Measurements from ENCODE around the gene CD300LB.

DNA sequence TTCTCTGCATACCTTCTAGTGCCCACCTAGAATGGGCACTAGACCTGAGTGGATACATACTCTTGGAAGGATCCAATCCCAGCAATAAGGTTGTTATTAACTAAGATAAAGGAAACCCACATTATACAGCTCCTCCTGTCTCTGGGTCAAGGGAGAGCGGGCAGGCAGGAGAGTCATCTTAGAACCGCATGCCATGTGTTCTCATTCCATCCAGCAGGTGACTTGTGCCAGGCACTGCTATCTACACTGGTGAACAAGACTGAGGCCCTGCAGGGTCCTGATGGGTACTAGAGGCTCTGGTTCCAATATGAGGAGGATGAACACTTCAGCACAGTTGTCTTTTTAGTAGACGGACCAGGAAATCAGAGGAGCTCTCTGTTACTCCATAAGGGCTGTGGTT lies 41.9 kb upstream of the CD300LB start:
- TF ChIP-seq EZH2 (IDR thresholded peaks at IDR 0.05; ENCODE audit: borderline replicate concordance, control insufficient read depth, low read depth, low read length) = no peak
- TF ChIP-seq RAD21 (IDR thresholded peaks at IDR 0.05; ENCODE audit: insufficient read depth, low read depth, low read length) = no peak
- TF ChIP-seq, protein P1, sequence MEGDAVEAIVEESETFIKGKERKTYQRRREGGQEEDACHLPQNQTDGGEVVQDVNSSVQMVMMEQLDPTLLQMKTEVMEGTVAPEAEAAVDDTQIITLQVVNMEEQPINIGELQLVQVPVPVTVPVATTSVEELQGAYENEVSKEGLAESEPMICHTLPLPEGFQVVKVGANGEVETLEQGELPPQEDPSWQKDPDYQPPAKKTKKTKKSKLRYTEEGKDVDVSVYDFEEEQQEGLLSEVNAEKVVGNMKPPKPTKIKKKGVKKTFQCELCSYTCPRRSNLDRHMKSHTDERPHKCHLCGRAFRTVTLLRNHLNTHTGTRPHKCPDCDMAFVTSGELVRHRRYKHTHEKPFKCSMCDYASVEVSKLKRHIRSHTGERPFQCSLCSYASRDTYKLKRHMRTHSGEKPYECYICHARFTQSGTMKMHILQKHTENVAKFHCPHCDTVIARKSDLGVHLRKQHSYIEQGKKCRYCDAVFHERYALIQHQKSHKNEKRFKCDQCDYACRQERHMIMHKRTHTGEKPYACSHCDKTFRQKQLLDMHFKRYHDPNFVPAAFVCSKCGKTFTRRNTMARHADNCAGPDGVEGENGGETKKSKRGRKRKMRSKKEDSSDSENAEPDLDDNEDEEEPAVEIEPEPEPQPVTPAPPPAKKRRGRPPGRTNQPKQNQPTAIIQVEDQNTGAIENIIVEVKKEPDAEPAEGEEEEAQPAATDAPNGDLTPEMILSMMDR (IDR thresholded peaks at IDR 0.05 in 2 of 3, conservative IDR thresholded peaks at IDR 0.05 in 1 of 3; ENCODE audit: control insufficient read depth in 2 of 3, extremely low read depth in 1 of 3, insufficient read depth in 1 of 3, low read depth in 3 of 3, low read length in 3 of 3) = no peak
- TF ChIP-seq, protein P2, sequence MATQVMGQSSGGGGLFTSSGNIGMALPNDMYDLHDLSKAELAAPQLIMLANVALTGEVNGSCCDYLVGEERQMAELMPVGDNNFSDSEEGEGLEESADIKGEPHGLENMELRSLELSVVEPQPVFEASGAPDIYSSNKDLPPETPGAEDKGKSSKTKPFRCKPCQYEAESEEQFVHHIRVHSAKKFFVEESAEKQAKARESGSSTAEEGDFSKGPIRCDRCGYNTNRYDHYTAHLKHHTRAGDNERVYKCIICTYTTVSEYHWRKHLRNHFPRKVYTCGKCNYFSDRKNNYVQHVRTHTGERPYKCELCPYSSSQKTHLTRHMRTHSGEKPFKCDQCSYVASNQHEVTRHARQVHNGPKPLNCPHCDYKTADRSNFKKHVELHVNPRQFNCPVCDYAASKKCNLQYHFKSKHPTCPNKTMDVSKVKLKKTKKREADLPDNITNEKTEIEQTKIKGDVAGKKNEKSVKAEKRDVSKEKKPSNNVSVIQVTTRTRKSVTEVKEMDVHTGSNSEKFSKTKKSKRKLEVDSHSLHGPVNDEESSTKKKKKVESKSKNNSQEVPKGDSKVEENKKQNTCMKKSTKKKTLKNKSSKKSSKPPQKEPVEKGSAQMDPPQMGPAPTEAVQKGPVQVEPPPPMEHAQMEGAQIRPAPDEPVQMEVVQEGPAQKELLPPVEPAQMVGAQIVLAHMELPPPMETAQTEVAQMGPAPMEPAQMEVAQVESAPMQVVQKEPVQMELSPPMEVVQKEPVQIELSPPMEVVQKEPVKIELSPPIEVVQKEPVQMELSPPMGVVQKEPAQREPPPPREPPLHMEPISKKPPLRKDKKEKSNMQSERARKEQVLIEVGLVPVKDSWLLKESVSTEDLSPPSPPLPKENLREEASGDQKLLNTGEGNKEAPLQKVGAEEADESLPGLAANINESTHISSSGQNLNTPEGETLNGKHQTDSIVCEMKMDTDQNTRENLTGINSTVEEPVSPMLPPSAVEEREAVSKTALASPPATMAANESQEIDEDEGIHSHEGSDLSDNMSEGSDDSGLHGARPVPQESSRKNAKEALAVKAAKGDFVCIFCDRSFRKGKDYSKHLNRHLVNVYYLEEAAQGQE (IDR thresholded peaks at IDR 0.05; ENCODE audit: low read depth, low read length) = no peak
- TF ChIP-seq CREM (IDR thresholded peaks at IDR 0.05; ENCODE audit: low read depth) = no peak
- TF ChIP-seq JUND (IDR thresholded peaks at IDR 0.05; ENCODE audit: low read depth, low read length) = no peak
- TF ChIP-seq EP300 (IDR thresholded peaks at IDR 0.05; ENCODE audit: borderline replicate concordance in 1 of 2, control insufficient read depth in 1 of 2, low read depth in 2 of 2, low read length in 2 of 2) = no peak
- TF ChIP-seq CHD2 (IDR thresholded peaks at IDR 0.05; ENCODE audit: borderline replicate concordance, low read depth, low read length) = no peak
- TF ChIP-seq, protein P3, sequence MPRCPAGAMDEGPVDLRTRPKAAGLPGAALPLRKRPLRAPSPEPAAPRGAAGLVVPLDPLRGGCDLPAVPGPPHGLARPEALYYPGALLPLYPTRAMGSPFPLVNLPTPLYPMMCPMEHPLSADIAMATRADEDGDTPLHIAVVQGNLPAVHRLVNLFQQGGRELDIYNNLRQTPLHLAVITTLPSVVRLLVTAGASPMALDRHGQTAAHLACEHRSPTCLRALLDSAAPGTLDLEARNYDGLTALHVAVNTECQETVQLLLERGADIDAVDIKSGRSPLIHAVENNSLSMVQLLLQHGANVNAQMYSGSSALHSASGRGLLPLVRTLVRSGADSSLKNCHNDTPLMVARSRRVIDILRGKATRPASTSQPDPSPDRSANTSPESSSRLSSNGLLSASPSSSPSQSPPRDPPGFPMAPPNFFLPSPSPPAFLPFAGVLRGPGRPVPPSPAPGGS (IDR thresholded peaks at IDR 0.05; ENCODE audit: borderline replicate concordance, insufficient read depth, low read depth, low read length, poor library complexity, severe bottlenecking) = no peak
- no peak for TF ChIP-seq TAF1 (IDR thresholded peaks at IDR 0.05; ENCODE audit: borderline replicate concordance, low read depth, low read length)
- no peak for TF ChIP-seq ZNF274 (IDR thresholded peaks at IDR 0.05; ENCODE audit: insufficient read depth, insufficient read length)
- no peak for TF ChIP-seq GABPA (IDR thresholded peaks at IDR 0.05; ENCODE audit: low read depth)
- no peak for TF ChIP-seq CEBPB (IDR thresholded peaks at IDR 0.05; ENCODE audit: borderline replicate concordance in 1 of 2, low read depth in 2 of 2, low read length in 2 of 2)
- no peak for TF ChIP-seq ASH2L (IDR thresholded peaks at IDR 0.05; ENCODE audit: borderline replicate concordance, low read depth)

Data from GM12878 (cell line).